A549 (cell line): ENCODE data around the gene SEC14L6. TPM values are rescaled to one million over a fixed set of nuclear protein-coding genes. Genes with fewer than 3 reads are reported as not detected.

Source experiments
- ATAC-seq, 2 experiments: fragments of 200-7000 bp in 1 of 2; fragments of >200 bp in 1 of 2; cut with Nextera tagmentation in 1 of 2; cut with Tn5 transposase in 1 of 2; 3 replicates each; pipeline versions ENCODE4 v1.8.0 to v1.9.1; 2018 to 2020; ENCODE audit warnings: mild to moderate bottlenecking in 1 of 2, moderate library complexity in 1 of 2
- CTCF ChIA-PET: fragments of 300-600 bp; sonication (Branson Sonifier 250); formaldehyde crosslinking; extraction: SDS; loops from one replicate; lab custom pipeline; 2021; ENCODE audit warnings: antibody characterized with exemption, inconsistent platforms; lab: Yijun Ruan, JAX
- POLR2A ChIA-PET: fragments of 350-600 bp; formaldehyde crosslinking; extraction: SDS; loops from one replicate; lab custom pipeline; 2021; ENCODE audit warnings: antibody characterized with exemption, inconsistent platforms; lab: Yijun Ruan, JAX
- DNase-seq, 2 experiments: peaks; one replicate each; pipeline versions ENCODE4 v3.0.0 to v3.0.0-alpha.2; 2011 to 2016; ENCODE audit warnings: low read depth in 1 of 2, low spot score in 1 of 2
- FAIRE-seq: peaks from 2 replicates; lab custom pipeline; 2011; peaks lifted over from hg19 to GRCh38; lab: Jason Lieb, UNC
- H3K27ac ChIP-seq, 2 experiments: fragments of >200 bp; sonication (Bioruptor Twin); formaldehyde crosslinking; 3 replicates each; pipeline ENCODE4 v1.5.1; 2016 to 2017
- H3K4me1 ChIP-seq: fragments of >200 bp; sonication (Bioruptor Twin); formaldehyde crosslinking; 3 replicates; pipeline ENCODE4 v1.6.1; 2016
- H3K4me2 ChIP-seq: fragments of >200 bp; sonication (Bioruptor Twin); formaldehyde crosslinking; 3 replicates; pipeline ENCODE4 v1.6.1; 2016
- H3K4me3 ChIP-seq: fragments of >200 bp; sonication (Bioruptor Twin); formaldehyde crosslinking; 3 replicates; pipeline ENCODE4 v1.5.1; 2016
- H3K9me3 ChIP-seq: fragments of >200 bp; sonication (Bioruptor Twin); formaldehyde crosslinking; 3 replicates; pipeline ENCODE4 v1.6.1; 2016
- CEBPB ChIP-seq, 2 experiments: fragments of >200 bp in 1 of 2; sonication (Bioruptor Twin) in 1 of 2; formaldehyde crosslinking in 1 of 2; IDR thresholded peaks; 2 replicates each; pipeline ENCODE4 v1.6.1; 2012 to 2016
- CHD4 ChIP-seq: fragments of 200-600 bp; sonication (generic); IDR thresholded peaks from 2 replicates; pipeline ENCODE4 v1.6.1; 2016; ENCODE audit warnings: antibody characterized with exemption, mild to moderate bottlenecking, borderline replicate concordance
- EHF ChIP-seq: fragments of 250-450 bp; sonication (Bioruptor Pico); IDR thresholded peaks from 2 replicates; pipeline ENCODE4 v1.5.0; 2020; ENCODE audit warnings: mild to moderate bottlenecking
- EP300 ChIP-seq, 2 experiments: fragments of >200 bp; sonication (Bioruptor Twin); formaldehyde crosslinking; IDR thresholded peaks; 2 replicates in 1 of 2; 3 replicates in 1 of 2; pipeline ENCODE4 v1.6.1; 2016 to 2017
- ESRRA ChIP-seq: fragments of 150-350 bp; IDR thresholded peaks from 2 replicates; pipeline ENCODE4 v1.6.1; 2014; ENCODE audit warnings: mild to moderate bottlenecking, low read length, borderline replicate concordance
- FOXS1 ChIP-seq: fragments of 250-450 bp; sonication (Bioruptor Pico); IDR thresholded peaks from 2 replicates; pipeline ENCODE4 v1.5.0; 2020; ENCODE audit warnings: mild to moderate bottlenecking, moderate library complexity
- HOXB13 ChIP-seq: fragments of 250-450 bp; sonication (Bioruptor Pico); IDR thresholded peaks from 2 replicates; pipeline ENCODE4 v1.5.0; 2020; ENCODE audit warnings: low read depth, mild to moderate bottlenecking, moderate library complexity
- HOXB5 ChIP-seq: fragments of 250-450 bp; sonication (Bioruptor Pico); IDR thresholded peaks from 2 replicates; pipeline ENCODE4 v1.5.0; 2020; ENCODE audit warnings: mild to moderate bottlenecking, moderate library complexity
- MAX ChIP-seq: IDR thresholded peaks from 2 replicates; pipeline ENCODE4 v1.6.1; 2012
- NR3C1 ChIP-seq: fragments of >200 bp; sonication (Bioruptor Twin); formaldehyde crosslinking; IDR thresholded peaks from 3 replicates; pipeline ENCODE4 v1.6.1; 2017
- RAD21 ChIP-seq, 2 experiments: fragments of >200 bp in 1 of 2; sonication (Bioruptor Twin) in 1 of 2; formaldehyde crosslinking in 1 of 2; IDR thresholded peaks in 1 of 2; conservative IDR thresholded peaks in 1 of 2; 2 replicates in 1 of 2; 3 replicates in 1 of 2; pipeline ENCODE4 v1.6.1; 2012 to 2018; ENCODE audit warnings: inconsistent platforms in 1 of 2
- RNF2 ChIP-seq: fragments of 200-600 bp; sonication (generic); IDR thresholded peaks from 2 replicates; pipeline ENCODE4 v1.6.1; 2016; ENCODE audit warnings: low read depth, mild to moderate bottlenecking, antibody characterized with exemption, moderate library complexity, borderline replicate concordance
- USF2 ChIP-seq: fragments of 450-650 bp; IDR thresholded peaks from 2 replicates; pipeline ENCODE4 v1.6.1; 2014; ENCODE audit warnings: antibody characterized with exemption
- ZSCAN20 ChIP-seq: fragments of 250-450 bp; sonication (Bioruptor Pico); IDR thresholded peaks from 2 replicates; pipeline ENCODE4 v1.8.0; 2022; ENCODE audit warnings: mild to moderate bottlenecking, moderate library complexity
- WGBS: methylation state at CpG from one replicate; pipeline ENCODE4 v1.1.6; 2017; ENCODE audit errors: missing lambda C conversion rate; 5-methylcytosine and 5-hydroxymethylcytosine counted together
- polyA plus RNA-seq, 4 experiments: library from polyadenylated mRNA; depleted of rRNA in 3 of 4; stranded (reverse); fragments of >200 nt; fragmentation: RNase III in 1 of 4; extraction: RNeasy Plus Mini Kit Qiagen cat#74134 plus additional on column Dnase treatment in 1 of 4; gene quantifications; 2 replicates in 3 of 4; 3 replicates in 1 of 4; pipeline ENCODE4 v1.2.3, GENCODE V29; 2011 to 2017
- TF ChIP-seq, protein P1 (sequence below): fragments of >200 bp; sonication (Bioruptor Twin); formaldehyde crosslinking; IDR thresholded peaks from 3 replicates; pipeline ENCODE4 v1.6.1; 2016
- TF ChIP-seq, protein P2 (sequence below): fragments of >200 bp; sonication (Bioruptor Twin); formaldehyde crosslinking; IDR thresholded peaks from 3 replicates; pipeline ENCODE4 v1.5.1; 2016
- TF ChIP-seq, protein P3 (sequence below): fragments of 250-450 bp; sonication (Bioruptor Pico); IDR thresholded peaks from 2 replicates; pipeline ENCODE4 v1.5.0; 2021; ENCODE audit warnings: mild to moderate bottlenecking, moderate library complexity, borderline replicate concordance

Gene SEC14L6
- polyA plus RNA-seq, 2 of the 4 experiments (the other 2 are of a cell fraction), result not detected

GRCh38 chr22:30531651-30532608, 14.6 kb downstream of the SEC14L6 start:
- WGBS, result 87% methylated on average over 6 of the region's 17 CpGs
- POLR2A ChIA-PET, result no interaction called here
- ATAC-seq, result peak; percentile 59 to 62; a peak in 4 of 6 replicates

DNA sequence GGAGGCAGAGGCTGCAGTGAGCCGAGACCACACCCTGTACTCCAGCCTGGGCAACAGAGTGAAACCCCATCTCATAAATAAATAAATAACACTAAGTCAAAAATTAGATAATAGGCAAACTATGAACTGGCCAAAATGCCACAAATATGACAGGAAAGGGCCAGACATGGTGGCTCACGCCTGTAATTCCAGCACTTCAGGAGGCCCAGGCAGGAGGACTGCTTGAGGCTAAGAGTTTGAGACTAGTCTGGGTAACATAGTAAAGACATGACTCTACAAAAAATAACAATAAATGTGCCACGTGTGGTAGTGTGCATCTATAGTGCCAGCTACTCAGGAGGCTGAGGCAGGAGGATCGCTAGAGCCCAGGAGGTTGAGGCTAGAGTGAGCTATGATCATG, 19.9 kb downstream of the SEC14L6 start:
- TF ChIP-seq RAD21 (conservative IDR thresholded peaks at IDR 0.05 in 1 of 2, IDR thresholded peaks at IDR 0.05 in 1 of 2), result no peak
- TF ChIP-seq EHF (CRISPR knock-in tag), result no peak
- no peak for TF ChIP-seq NR3C1
- TF ChIP-seq USF2, result no peak
- no peak for TF ChIP-seq ZSCAN20
- TF ChIP-seq RNF2, result no peak
- no peak for TF ChIP-seq EP300 (IDR thresholded peaks at IDR 0.05)
- TF ChIP-seq CEBPB (IDR thresholded peaks at IDR 0.05), result no peak
- TF ChIP-seq HOXB5 (CRISPR knock-in tag), result no peak
- no peak for TF ChIP-seq HOXB13
- no peak for TF ChIP-seq MAX
- no peak for TF ChIP-seq CHD4
- TF ChIP-seq, protein P1, sequence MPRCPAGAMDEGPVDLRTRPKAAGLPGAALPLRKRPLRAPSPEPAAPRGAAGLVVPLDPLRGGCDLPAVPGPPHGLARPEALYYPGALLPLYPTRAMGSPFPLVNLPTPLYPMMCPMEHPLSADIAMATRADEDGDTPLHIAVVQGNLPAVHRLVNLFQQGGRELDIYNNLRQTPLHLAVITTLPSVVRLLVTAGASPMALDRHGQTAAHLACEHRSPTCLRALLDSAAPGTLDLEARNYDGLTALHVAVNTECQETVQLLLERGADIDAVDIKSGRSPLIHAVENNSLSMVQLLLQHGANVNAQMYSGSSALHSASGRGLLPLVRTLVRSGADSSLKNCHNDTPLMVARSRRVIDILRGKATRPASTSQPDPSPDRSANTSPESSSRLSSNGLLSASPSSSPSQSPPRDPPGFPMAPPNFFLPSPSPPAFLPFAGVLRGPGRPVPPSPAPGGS, result no peak
- TF ChIP-seq ESRRA, result no peak
- TF ChIP-seq, protein P2, sequence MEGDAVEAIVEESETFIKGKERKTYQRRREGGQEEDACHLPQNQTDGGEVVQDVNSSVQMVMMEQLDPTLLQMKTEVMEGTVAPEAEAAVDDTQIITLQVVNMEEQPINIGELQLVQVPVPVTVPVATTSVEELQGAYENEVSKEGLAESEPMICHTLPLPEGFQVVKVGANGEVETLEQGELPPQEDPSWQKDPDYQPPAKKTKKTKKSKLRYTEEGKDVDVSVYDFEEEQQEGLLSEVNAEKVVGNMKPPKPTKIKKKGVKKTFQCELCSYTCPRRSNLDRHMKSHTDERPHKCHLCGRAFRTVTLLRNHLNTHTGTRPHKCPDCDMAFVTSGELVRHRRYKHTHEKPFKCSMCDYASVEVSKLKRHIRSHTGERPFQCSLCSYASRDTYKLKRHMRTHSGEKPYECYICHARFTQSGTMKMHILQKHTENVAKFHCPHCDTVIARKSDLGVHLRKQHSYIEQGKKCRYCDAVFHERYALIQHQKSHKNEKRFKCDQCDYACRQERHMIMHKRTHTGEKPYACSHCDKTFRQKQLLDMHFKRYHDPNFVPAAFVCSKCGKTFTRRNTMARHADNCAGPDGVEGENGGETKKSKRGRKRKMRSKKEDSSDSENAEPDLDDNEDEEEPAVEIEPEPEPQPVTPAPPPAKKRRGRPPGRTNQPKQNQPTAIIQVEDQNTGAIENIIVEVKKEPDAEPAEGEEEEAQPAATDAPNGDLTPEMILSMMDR, result no peak

More at GRCh38 chr22:30531651-30532608, 14.6 kb downstream of the SEC14L6 start:
- no peak for DNase-seq
- FAIRE-seq, result no peak
- CTCF ChIA-PET, result interaction anchor here (0.8 kb wide), 1 partner anchor 41 kb away, joined by 3 read pairs; no protein-coding TSS in a partner anchor
- no peak overlapping the region for H3K4me3 ChIP-seq
- no peak overlapping the region for H3K27ac ChIP-seq
- TF ChIP-seq CEBPB (IDR thresholded peaks at IDR 0.05) (no peak), HOXB13 (no peak), FOXS1 (CRISPR knock-in tag) (no peak)
- TF ChIP-seq, protein P3, sequence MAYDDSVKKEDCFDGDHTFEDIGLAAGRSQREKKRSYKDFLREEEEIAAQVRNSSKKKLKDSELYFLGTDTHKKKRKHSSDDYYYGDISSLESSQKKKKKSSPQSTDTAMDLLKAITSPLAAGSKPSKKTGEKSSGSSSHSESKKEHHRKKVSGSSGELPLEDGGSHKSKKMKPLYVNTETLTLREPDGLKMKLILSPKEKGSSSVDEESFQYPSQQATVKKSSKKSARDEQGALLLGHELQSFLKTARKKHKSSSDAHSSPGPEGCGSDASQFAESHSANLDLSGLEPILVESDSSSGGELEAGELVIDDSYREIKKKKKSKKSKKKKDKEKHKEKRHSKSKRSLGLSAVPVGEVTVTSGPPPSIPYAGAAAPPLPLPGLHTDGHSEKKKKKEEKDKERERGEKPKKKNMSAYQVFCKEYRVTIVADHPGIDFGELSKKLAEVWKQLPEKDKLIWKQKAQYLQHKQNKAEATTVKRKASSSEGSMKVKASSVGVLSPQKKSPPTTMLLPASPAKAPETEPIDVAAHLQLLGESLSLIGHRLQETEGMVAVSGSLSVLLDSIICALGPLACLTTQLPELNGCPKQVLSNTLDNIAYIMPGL (CRISPR knock-in tag), result no peak
- H3K9me3 ChIP-seq, result no peaks in the 10 kb centered on the region
- no peaks in the 10 kb centered on the region for H3K4me1 ChIP-seq
- no peak overlapping the region for H3K4me2 ChIP-seq

More for the DNA sequence above, 19.9 kb downstream of the SEC14L6 start:
- Histone ChIP-seq H3K4me3 (no peak overlapping the region), H3K4me1 (no peaks in the 10 kb centered on the region), H3K27ac (no peak overlapping the region), H3K4me2 (no peak overlapping the region), H3K9me3 (no peaks in the 10 kb centered on the region)
- DNase-seq, result no peak
- ChIA-PET POLR2A (no interaction called here), CTCF (no interaction called here)
- 55% methylated on average over 4 of the region's 4 CpGs for WGBS
- no peak for ATAC-seq
- no peak for FAIRE-seq
